A549 (cell line): ENCODE data around the gene SRGN. TPM values are rescaled to one million over a fixed set of nuclear protein-coding genes. Genes with fewer than 3 reads are reported as not detected.
A peak's percentile ranks its signal among the peaks of the same experiment; 100 is the strongest.

Experiments
- ATAC-seq, 2 experiments: fragments of 200-7000 bp in 1 of 2; fragments of >200 bp in 1 of 2; cut with Nextera tagmentation in 1 of 2; cut with Tn5 transposase in 1 of 2; 3 replicates each; pipeline versions ENCODE4 v1.8.0 to v1.9.1; 2018 to 2020; ENCODE audit warnings: mild to moderate bottlenecking in 1 of 2, moderate library complexity in 1 of 2
- CTCF ChIA-PET: fragments of 300-600 bp; sonication (Branson Sonifier 250); formaldehyde crosslinking; extraction: SDS; loops from one replicate; lab custom pipeline; 2021; ENCODE audit warnings: antibody characterized with exemption, inconsistent platforms; lab: Yijun Ruan, JAX
- POLR2A ChIA-PET: fragments of 350-600 bp; formaldehyde crosslinking; extraction: SDS; loops from one replicate; lab custom pipeline; 2021; ENCODE audit warnings: antibody characterized with exemption, inconsistent platforms; lab: Yijun Ruan, JAX
- DNase-seq, 2 experiments: peaks; one replicate each; pipeline versions ENCODE4 v3.0.0 to v3.0.0-alpha.2; 2011 to 2016; ENCODE audit warnings: low read depth in 1 of 2, low spot score in 1 of 2
- FAIRE-seq: peaks from 2 replicates; lab custom pipeline; 2011; peaks lifted over from hg19 to GRCh38; lab: Jason Lieb, UNC
- H3K27ac ChIP-seq, 2 experiments: fragments of >200 bp; sonication (Bioruptor Twin); formaldehyde crosslinking; 3 replicates each; pipeline ENCODE4 v1.5.1; 2016 to 2017
- H3K4me1 ChIP-seq: fragments of >200 bp; sonication (Bioruptor Twin); formaldehyde crosslinking; 3 replicates; pipeline ENCODE4 v1.6.1; 2016
- H3K4me2 ChIP-seq: fragments of >200 bp; sonication (Bioruptor Twin); formaldehyde crosslinking; 3 replicates; pipeline ENCODE4 v1.6.1; 2016
- H3K4me3 ChIP-seq: fragments of >200 bp; sonication (Bioruptor Twin); formaldehyde crosslinking; 3 replicates; pipeline ENCODE4 v1.5.1; 2016
- H3K9me3 ChIP-seq: fragments of >200 bp; sonication (Bioruptor Twin); formaldehyde crosslinking; 3 replicates; pipeline ENCODE4 v1.6.1; 2016
- FOSB ChIP-seq: fragments of 250-450 bp; sonication (Bioruptor Pico); IDR thresholded peaks from 2 replicates; pipeline ENCODE4 v1.5.0; 2020; ENCODE audit warnings: mild to moderate bottlenecking, moderate library complexity
- FOSL2 ChIP-seq, 2 experiments: fragments of 450-650 bp in 1 of 2; fragments of >200 bp in 1 of 2; sonication (Bioruptor Twin) in 1 of 2; formaldehyde crosslinking; IDR thresholded peaks; 2 replicates each; pipeline versions ENCODE4 v1.5.0 to v1.6.1; 2016 to 2020; ENCODE audit warnings: mild to moderate bottlenecking in 1 of 2, moderate library complexity in 1 of 2
- GATA3 ChIP-seq: IDR thresholded peaks from 2 replicates; pipeline ENCODE4 v1.6.1; 2012; ENCODE audit warnings: borderline replicate concordance
- HDAC2 ChIP-seq: fragments of 200-600 bp; sonication (generic); IDR thresholded peaks from 2 replicates; pipeline ENCODE4 v1.6.1; 2016
- JUN ChIP-seq, 2 experiments: fragments of >200 bp; sonication (Bioruptor Twin); formaldehyde crosslinking; IDR thresholded peaks; 2 replicates in 1 of 2; 3 replicates in 1 of 2; pipeline ENCODE4 v1.6.1; 2016 to 2017
- MAFK ChIP-seq: fragments of 450-650 bp; IDR thresholded peaks from 2 replicates; pipeline ENCODE4 v1.6.1; 2014; ENCODE audit not compliant: partially characterized antibody
- MAZ ChIP-seq: fragments of 150-350 bp; IDR thresholded peaks from 2 replicates; pipeline ENCODE4 v1.6.1; 2014; ENCODE audit warnings: antibody characterized with exemption, low read depth, low read length, borderline replicate concordance
- NFE2L2 ChIP-seq: fragments of 150-350 bp; conservative IDR thresholded peaks from 2 replicates; pipeline ENCODE4 v1.6.1; 2014; ENCODE audit warnings: low read length
- NR3C1 ChIP-seq: fragments of >200 bp; sonication (Bioruptor Twin); formaldehyde crosslinking; IDR thresholded peaks from 3 replicates; pipeline ENCODE4 v1.6.1; 2017
- POLR2AphosphoS2 ChIP-seq: conservative IDR thresholded peaks from 2 replicates; pipeline ENCODE4 v1.6.1; 2012; ENCODE audit warnings: low read length, improper control_type of control experiment, inconsistent platforms
- RARB ChIP-seq: fragments of 250-450 bp; sonication (Bioruptor Pico); IDR thresholded peaks from 2 replicates; pipeline ENCODE4 v1.8.0; 2021; ENCODE audit warnings: mild to moderate bottlenecking, moderate library complexity
- RCOR1 ChIP-seq: fragments of 150-350 bp; IDR thresholded peaks from 2 replicates; pipeline ENCODE4 v1.6.1; 2014; ENCODE audit warnings: antibody characterized with exemption, low read length, low read depth
- TP53 ChIP-seq: fragments of 250-450 bp; sonication (Bioruptor Pico); IDR thresholded peaks from 2 replicates; pipeline ENCODE4 v1.5.0; 2021; ENCODE audit warnings: mild to moderate bottlenecking, moderate library complexity
- ZC3H11A ChIP-seq: fragments of 450-650 bp; IDR thresholded peaks from 2 replicates; pipeline ENCODE4 v1.6.1; 2014; ENCODE audit warnings: antibody characterized with exemption, mild to moderate bottlenecking
- ZNF302 ChIP-seq: fragments of 250-450 bp; sonication (Bioruptor Pico); IDR thresholded peaks from 2 replicates; pipeline ENCODE4 v1.9.0; 2021; ENCODE audit warnings: inconsistent platforms, mild to moderate bottlenecking, moderate library complexity
- ZSCAN20 ChIP-seq: fragments of 250-450 bp; sonication (Bioruptor Pico); IDR thresholded peaks from 2 replicates; pipeline ENCODE4 v1.8.0; 2022; ENCODE audit warnings: mild to moderate bottlenecking, moderate library complexity
- WGBS: methylation state at CpG from one replicate; pipeline ENCODE4 v1.1.6; 2017; ENCODE audit errors: missing lambda C conversion rate; 5-methylcytosine and 5-hydroxymethylcytosine counted together
- polyA plus RNA-seq, 4 experiments: library from polyadenylated mRNA; depleted of rRNA in 3 of 4; stranded (reverse); fragments of >200 nt; fragmentation: RNase III in 1 of 4; extraction: RNeasy Plus Mini Kit Qiagen cat#74134 plus additional on column Dnase treatment in 1 of 4; gene quantifications; 2 replicates in 3 of 4; 3 replicates in 1 of 4; pipeline ENCODE4 v1.2.3, GENCODE V29; 2011 to 2017
- TF ChIP-seq, protein P1 (sequence below): IDR thresholded peaks from 2 replicates; pipeline ENCODE4 v1.6.1; 2012; ENCODE audit warnings: low read depth, borderline replicate concordance
- TF ChIP-seq, protein P2 (sequence below): fragments of >200 bp; sonication (Bioruptor Twin); formaldehyde crosslinking; IDR thresholded peaks from 3 replicates; pipeline ENCODE4 v1.5.1; 2016
- TF ChIP-seq, protein P3 (sequence below): fragments of 150-350 bp; IDR thresholded peaks from 2 replicates; pipeline ENCODE4 v1.6.1; 2014; ENCODE audit warnings: low read depth, mild to moderate bottlenecking, low read length

The SRGN gene
- polyA plus RNA-seq, 2 of the 4 experiments (the other 2 are of a cell fraction), result 51.9 to 88.7 TPM

DNA sequence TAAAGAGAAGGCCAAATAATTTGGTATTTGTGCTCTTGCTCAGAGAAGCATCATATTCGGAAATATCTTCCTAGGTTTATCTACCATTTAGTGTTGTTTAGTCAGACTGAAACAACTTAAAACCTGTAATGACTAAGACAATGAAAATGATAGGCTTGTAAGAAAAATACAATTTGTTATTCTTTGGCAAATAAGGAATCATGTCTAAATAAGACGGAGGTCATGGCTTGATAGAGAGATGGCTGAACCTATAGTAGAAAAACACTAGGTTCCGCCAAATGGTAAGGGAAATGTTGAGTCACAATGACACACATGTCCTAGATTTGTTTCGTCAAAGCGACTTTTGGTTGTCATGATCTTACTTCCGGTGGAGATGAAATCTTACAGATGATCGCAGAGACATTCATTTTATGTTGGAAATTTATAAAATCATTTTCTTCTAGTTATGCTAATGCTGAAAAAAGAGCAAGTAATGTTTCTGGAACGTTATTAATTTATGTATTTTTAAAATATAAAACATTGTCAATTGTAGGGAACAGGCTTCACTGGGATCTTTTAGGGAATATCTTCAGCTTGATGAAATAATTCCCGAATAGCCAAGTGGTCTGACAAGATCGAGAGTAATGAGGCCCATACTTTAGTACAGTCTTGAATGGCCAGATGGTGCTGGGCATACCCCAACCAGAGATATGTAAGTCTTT lies 1.0 kb downstream of the SRGN start:
- 28% methylated on average over 10 of the region's 10 CpGs for WGBS
- H3K9me3 ChIP-seq, result no peaks in the 10 kb centered on the region
- peak; percentile 42 to 80 for DNase-seq
- ChIA-PET CTCF (interaction anchor here (1.7 kb wide), 1 partner anchor 84 kb away, joined by 4 read pairs; no protein-coding TSS in a partner anchor), POLR2A (no interaction called here)
- H3K4me1 ChIP-seq, result peaks cover 5% of the 10 kb centered on the region; the same call in 1 of the 3 replicates
- no peak for FAIRE-seq
- H3K27ac ChIP-seq, result peak overlapping the region; percentile 78 to 79
- peak overlapping the region; percentile 82 for H3K4me2 ChIP-seq
- no peak for TF ChIP-seq FOSL2 (IDR thresholded peaks at IDR 0.05)
- TF ChIP-seq FOSL2 (CRISPR knock-in tag; IDR thresholded peaks at IDR 0.05), result peak; percentile 80
- TF ChIP-seq, protein P1, sequence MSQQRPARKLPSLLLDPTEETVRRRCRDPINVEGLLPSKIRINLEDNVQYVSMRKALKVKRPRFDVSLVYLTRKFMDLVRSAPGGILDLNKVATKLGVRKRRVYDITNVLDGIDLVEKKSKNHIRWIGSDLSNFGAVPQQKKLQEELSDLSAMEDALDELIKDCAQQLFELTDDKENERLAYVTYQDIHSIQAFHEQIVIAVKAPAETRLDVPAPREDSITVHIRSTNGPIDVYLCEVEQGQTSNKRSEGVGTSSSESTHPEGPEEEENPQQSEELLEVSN, result no peak
- TF ChIP-seq MAFK, result peak; percentile 34
- TF ChIP-seq RARB (CRISPR knock-in tag), result no peak
- peak; percentile 76 for TF ChIP-seq NFE2L2
- no peak for TF ChIP-seq ZNF302 (CRISPR knock-in tag)
- TF ChIP-seq TP53 (CRISPR knock-in tag), result no peak
- no peak for TF ChIP-seq RCOR1
- peak; percentile 40 to 46; a peak in 3 of 6 replicates for ATAC-seq
- H3K4me3 ChIP-seq, result peak overlapping the region; percentile 59

DNA sequence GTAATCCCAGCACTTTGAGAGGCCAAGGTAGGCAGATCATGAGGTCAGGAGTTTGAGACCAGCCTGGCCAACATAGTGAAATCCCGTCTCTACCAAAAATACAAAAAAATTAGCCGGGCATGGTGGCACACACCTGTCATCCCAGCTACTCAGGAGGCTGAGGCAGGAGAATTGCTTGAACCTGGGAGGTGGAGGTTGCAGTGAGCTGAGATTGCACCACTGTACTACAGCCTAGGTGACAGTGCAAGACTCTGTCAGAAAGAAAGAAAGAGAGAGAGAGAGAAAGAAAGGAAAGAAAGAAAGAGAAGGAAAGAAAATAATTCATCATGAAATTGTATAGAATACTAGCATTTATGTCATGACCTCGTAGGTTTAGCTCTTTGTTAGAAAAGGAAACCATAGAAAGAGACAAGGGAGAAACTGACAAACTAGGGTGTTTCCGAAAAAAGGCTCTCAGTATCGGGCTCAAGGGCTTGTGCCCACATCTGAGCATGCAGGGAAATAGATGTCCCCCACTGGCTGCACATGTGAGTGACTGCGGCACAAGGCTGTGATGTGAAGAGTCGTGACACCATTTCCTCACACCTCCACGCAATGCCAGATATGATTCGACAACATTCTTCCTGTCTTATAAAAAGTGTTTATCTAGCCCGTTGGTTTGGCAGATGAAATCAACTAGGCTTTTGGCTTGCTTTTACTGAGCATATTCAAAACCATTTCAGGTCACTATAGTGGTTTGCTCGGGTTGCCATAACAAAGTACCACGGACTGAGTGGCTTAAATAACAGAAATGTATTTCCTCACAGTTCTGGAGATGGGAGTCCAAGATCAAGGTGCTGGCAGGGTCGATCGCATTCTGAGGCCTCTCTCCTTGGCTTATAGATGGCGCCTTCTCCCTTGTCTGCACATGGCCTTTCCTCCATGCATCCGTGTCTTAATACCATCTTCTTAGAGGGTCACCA lies 2.0 kb downstream of the SRGN start:
- ATAC-seq (no peak), FAIRE-seq (no peak), DNase-seq (no peak)
- ChIA-PET POLR2A (no interaction called here), CTCF (interaction anchor here (1.4 to 1.6 kb wide), 2 partner anchors 13 to 80 kb away, joined by 3 to 4 read pairs; no protein-coding TSS in a partner anchor)
- H3K4me2 ChIP-seq, result peak overlapping the region; percentile 82
- WGBS, result 85% methylated on average over 16 of the region's 16 CpGs
- peak overlapping the region; percentile 59; the same call in 1 of the 3 replicates for H3K4me3 ChIP-seq
- H3K27ac ChIP-seq, result peak overlapping the region; percentile 78 to 79; a peak in 5 of 6 replicates
- TF ChIP-seq, protein P2, sequence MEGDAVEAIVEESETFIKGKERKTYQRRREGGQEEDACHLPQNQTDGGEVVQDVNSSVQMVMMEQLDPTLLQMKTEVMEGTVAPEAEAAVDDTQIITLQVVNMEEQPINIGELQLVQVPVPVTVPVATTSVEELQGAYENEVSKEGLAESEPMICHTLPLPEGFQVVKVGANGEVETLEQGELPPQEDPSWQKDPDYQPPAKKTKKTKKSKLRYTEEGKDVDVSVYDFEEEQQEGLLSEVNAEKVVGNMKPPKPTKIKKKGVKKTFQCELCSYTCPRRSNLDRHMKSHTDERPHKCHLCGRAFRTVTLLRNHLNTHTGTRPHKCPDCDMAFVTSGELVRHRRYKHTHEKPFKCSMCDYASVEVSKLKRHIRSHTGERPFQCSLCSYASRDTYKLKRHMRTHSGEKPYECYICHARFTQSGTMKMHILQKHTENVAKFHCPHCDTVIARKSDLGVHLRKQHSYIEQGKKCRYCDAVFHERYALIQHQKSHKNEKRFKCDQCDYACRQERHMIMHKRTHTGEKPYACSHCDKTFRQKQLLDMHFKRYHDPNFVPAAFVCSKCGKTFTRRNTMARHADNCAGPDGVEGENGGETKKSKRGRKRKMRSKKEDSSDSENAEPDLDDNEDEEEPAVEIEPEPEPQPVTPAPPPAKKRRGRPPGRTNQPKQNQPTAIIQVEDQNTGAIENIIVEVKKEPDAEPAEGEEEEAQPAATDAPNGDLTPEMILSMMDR, result no peak
- TF ChIP-seq MAZ, result no peak
- no peak for TF ChIP-seq ZC3H11A
- TF ChIP-seq NR3C1, result no peak
- TF ChIP-seq GATA3, result no peak
- TF ChIP-seq JUN (IDR thresholded peaks at IDR 0.05), result no peak
- TF ChIP-seq ZSCAN20 (CRISPR knock-in tag), result no peak
- TF ChIP-seq, protein P3, sequence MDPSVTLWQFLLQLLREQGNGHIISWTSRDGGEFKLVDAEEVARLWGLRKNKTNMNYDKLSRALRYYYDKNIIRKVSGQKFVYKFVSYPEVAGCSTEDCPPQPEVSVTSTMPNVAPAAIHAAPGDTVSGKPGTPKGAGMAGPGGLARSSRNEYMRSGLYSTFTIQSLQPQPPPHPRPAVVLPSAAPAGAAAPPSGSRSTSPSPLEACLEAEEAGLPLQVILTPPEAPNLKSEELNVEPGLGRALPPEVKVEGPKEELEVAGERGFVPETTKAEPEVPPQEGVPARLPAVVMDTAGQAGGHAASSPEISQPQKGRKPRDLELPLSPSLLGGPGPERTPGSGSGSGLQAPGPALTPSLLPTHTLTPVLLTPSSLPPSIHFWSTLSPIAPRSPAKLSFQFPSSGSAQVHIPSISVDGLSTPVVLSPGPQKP, result no peak
- no peak for TF ChIP-seq RARB (CRISPR knock-in tag)
- H3K9me3 ChIP-seq, result no peaks in the 10 kb centered on the region
- peaks cover 5% of the 10 kb centered on the region; the same call in 1 of the 3 replicates for H3K4me1 ChIP-seq

DNA sequence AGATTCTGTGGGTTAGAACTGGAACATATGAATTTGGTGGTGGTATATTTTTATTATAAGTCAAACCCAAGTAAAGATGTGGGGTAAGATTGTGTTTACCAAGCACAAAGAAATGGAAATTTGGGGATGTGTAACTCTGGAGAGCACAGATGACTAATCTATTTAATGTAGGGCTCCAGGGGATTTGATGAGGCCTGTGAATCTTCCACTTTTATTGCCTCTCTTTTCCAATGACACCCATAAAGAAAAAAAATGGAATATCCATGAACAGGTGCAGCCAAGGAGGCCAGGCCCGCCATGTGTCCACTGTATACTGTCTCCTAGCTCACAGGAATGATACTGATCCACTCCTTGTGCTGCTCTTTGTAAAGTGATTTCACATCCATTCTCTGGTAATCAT lies 2.8 kb downstream of the SRGN start:
- ChIA-PET POLR2A (no interaction called here), CTCF (interaction anchor here (1.3 to 6.0 kb wide), 4 partner anchors 11 to 85 kb away, joined by 3 to 122 read pairs (median 4); no protein-coding TSS in a partner anchor)
- Histone ChIP-seq H3K4me3 (no peak overlapping the region), H3K4me2 (no peak overlapping the region), H3K4me1 (peaks cover 5% of the 10 kb centered on the region; the same call in 1 of the 3 replicates), H3K9me3 (no peaks in the 10 kb centered on the region), H3K27ac (no peak overlapping the region)
- DNase-seq (no peak), ATAC-seq (no peak), FAIRE-seq (no peak)
- WGBS, result 86% methylated on average over 1 of the region's 1 CpG
- no peak for TF ChIP-seq HDAC2
- no peak for TF ChIP-seq FOSB (CRISPR knock-in tag)
- no peak for TF ChIP-seq POLR2AphosphoS2
